K562 (cell line): ENCODE measurements around the gene AHI1. TPM values are rescaled to one million over a fixed set of nuclear protein-coding genes. Genes with fewer than 3 reads are reported as not detected.

Experiments
- ATAC-seq: fragments of 200-7000 bp; cut with Tn5 transposase; 3 replicates; pipeline ENCODE4 v1.9.1; 2020; ENCODE audit warnings: moderate library complexity
- Bru-seq: library from RNA; stranded (reverse); fragments of 400-500 nt; gene quantifications from one replicate; lab custom pipeline; 2021; lab: Mats Ljungman, UMichigan
- BruChase-seq, 2 experiments: library from RNA; stranded (reverse); fragments of 400-500 nt; gene quantifications; one replicate each; lab custom pipeline; 2021; lab: Mats Ljungman, UMichigan
- BruUV-seq: library from RNA; stranded (reverse); fragments of 400-500 nt; replicated peaks from 2 replicates; lab custom pipeline; 2021; lab: Mats Ljungman, UMichigan
- CTCF ChIA-PET: fragments of 300-600 bp; formaldehyde crosslinking; extraction: SDS; loops from one replicate; lab custom pipeline; 2021; ENCODE audit warnings: low intra/inter-chr PET ratio; lab: Yijun Ruan, JAX
- POLR2A ChIA-PET: fragments of 300-600, 350-650 bp; sonication (Branson Sonifier 250); formaldehyde crosslinking; extraction: SDS; loops from one replicate; lab custom pipeline; 2021; ENCODE audit warnings: antibody characterized with exemption, inconsistent platforms; lab: Yijun Ruan, JAX
- DNase-seq, 4 experiments: peaks; one replicate each; pipeline versions ENCODE4 v3.0.0 to v3.0.0-alpha.2; 2011 to 2018; ENCODE audit warnings: low spot score in 3 of 4, mixed read lengths in 3 of 4; ENCODE audit errors: extremely low read depth in 1 of 4
- FAIRE-seq: peaks from 2 replicates; lab custom pipeline; 2011; peaks lifted over from hg19 to GRCh38; lab: Jason Lieb, UNC
- H2AFZ ChIP-seq: 2 replicates; pipeline ENCODE4 v1.6.0; 2011; ENCODE audit warnings: low read depth, low read length, control low read depth, inconsistent platforms
- H3K27ac ChIP-seq: fragments of 200-600 bp; 3 replicates; pipeline ENCODE4 v1.8.0; 2011; ENCODE audit warnings: low read depth, mild to moderate bottlenecking, control low read depth, inconsistent platforms, low read length, moderate library complexity, mixed read lengths; ENCODE audit errors: extremely low read depth
- H3K27me3 ChIP-seq, 2 experiments: fragments of 300-600 bp in 1 of 2; 2 replicates in 1 of 2; 3 replicates in 1 of 2; pipeline versions ENCODE4 v1.6.0 to v1.8.0; 2011; ENCODE audit warnings: inconsistent platforms in 2 of 2, low read length in 2 of 2, mild to moderate bottlenecking in 1 of 2, mixed read lengths in 1 of 2, moderate library complexity in 1 of 2; ENCODE audit not compliant: control insufficient read depth in 2 of 2, insufficient read depth in 2 of 2
- H3K36me3 ChIP-seq: fragments of 300-600 bp; 3 replicates; pipeline ENCODE4 v1.8.0; 2011; ENCODE audit warnings: mild to moderate bottlenecking, low read length, inconsistent platforms; ENCODE audit not compliant: control insufficient read depth, insufficient read depth
- H3K4me1 ChIP-seq, 2 experiments: fragments of 200-600 bp in 1 of 2; replicated peaks in 1 of 2; 2 replicates in 1 of 2; 3 replicates in 1 of 2; pipeline versions ENCODE4 v1.5.1 to v1.8.0; 2011; ENCODE audit warnings: inconsistent platforms in 2 of 2, low read length in 2 of 2, mild to moderate bottlenecking in 1 of 2, mixed read lengths in 1 of 2, moderate library complexity in 1 of 2; ENCODE audit not compliant: control insufficient read depth in 2 of 2, insufficient read depth in 2 of 2
- H3K4me2 ChIP-seq: 2 replicates; pipeline ENCODE4 v1.6.1; 2011; ENCODE audit warnings: low read length, control low read depth, inconsistent platforms, mixed read lengths; ENCODE audit not compliant: insufficient read depth
- H3K4me3 ChIP-seq: fragments of 200-600 bp; sonication (generic), shearing (Covaris generic); 2 replicates; pipeline ENCODE4 v1.5.1; 2016; ENCODE audit warnings: control low read depth, inconsistent platforms
- H3K79me2 ChIP-seq: fragments of 200-600 bp; 3 replicates; pipeline ENCODE4 v1.8.0; 2011; ENCODE audit warnings: low read length, inconsistent platforms; ENCODE audit not compliant: control insufficient read depth, insufficient read depth
- H3K9ac ChIP-seq, 2 experiments: 2 replicates each; pipeline versions ENCODE4 v1.6.0 to v1.6.1; 2011; ENCODE audit warnings: low read depth in 2 of 2, low read length in 2 of 2, control low read depth in 1 of 2, inconsistent platforms in 1 of 2, mild to moderate bottlenecking in 1 of 2, mixed read lengths in 1 of 2; ENCODE audit not compliant: insufficient read depth in 1 of 2
- H3K9me1 ChIP-seq: one replicate; pipeline ENCODE4 v1.6.0; 2011; ENCODE audit warnings: inconsistent platforms, mild to moderate bottlenecking, low read length, moderate library complexity; ENCODE audit not compliant: control insufficient read depth, insufficient read depth
- H3K9me3 ChIP-seq: replicated peaks from 2 replicates; pipeline ENCODE4 v1.5.1; 2011; ENCODE audit warnings: low read depth, low read length, inconsistent platforms; ENCODE audit not compliant: control insufficient read depth, insufficient read depth
- H4K20me1 ChIP-seq: replicated peaks from 2 replicates; pipeline ENCODE4 v1.6.1; 2011; ENCODE audit warnings: low read length, inconsistent platforms, mixed read lengths; ENCODE audit not compliant: control insufficient read depth, insufficient read depth
- ATF1 ChIP-seq, 2 experiments: fragments of 450-650 bp in 1 of 2; IDR thresholded peaks; 2 replicates each; pipeline ENCODE4 v1.6.1; 2016; ENCODE audit warnings: missing compliant biosample characterization in 1 of 2, missing genetic modification characterization in 1 of 2
- HDAC3 ChIP-seq: fragments of 450-650 bp; IDR thresholded peaks from 2 replicates; pipeline ENCODE4 v1.6.1; 2018; ENCODE audit warnings: borderline replicate concordance, mild to moderate bottlenecking, moderate library complexity; ENCODE audit not compliant: partially characterized antibody
- RFX1 ChIP-seq: fragments of 450-650 bp; IDR thresholded peaks from 2 replicates; pipeline ENCODE4 v1.6.1; 2016; ENCODE audit warnings: mild to moderate bottlenecking, moderate library complexity
- WGBS: fragments of 100-300 bp; shearing (Covaris generic); methylation state at CpG from one replicate; pipeline ENCODE4 v1.1.6; 2016; ENCODE audit warnings: low coverage, mixed read lengths; ENCODE audit not compliant: insufficient coverage; ENCODE audit errors: missing lambda C conversion rate; 5-methylcytosine and 5-hydroxymethylcytosine counted together
- in situ Hi-C: fragments of 300-500 bp; cut with MboI; formaldehyde crosslinking; loops from 4 replicates; pipeline ENCODE4 v1.15.0; 2018; ENCODE audit warnings: inconsistent platforms, mixed read lengths
- intact Hi-C: fragments of 100-400 bp; cut with micrococcal nuclease; formaldehyde crosslinking; loops from 2 replicates; pipeline ENCODE4 v1.14.2; 2022
- long read RNA-seq, 3 experiments: library from polyadenylated mRNA in 2 of 3; library from RNA in 1 of 3; unstranded in 2 of 3; stranded (forward) in 1 of 3; transcript quantifications; one replicate each; pipeline ENCODE4 v2.0.0, GENCODE V29; 2019 to 2022
- polyA minus RNA-seq, 3 experiments: library from RNA; depleted of rRNA, polyadenylated mRNA; stranded (reverse); fragments of >200 nt; gene quantifications; 2 replicates each; pipeline ENCODE4 v1.2.3, GENCODE V29; 2011
- polyA plus RNA-seq, 8 experiments: library from polyadenylated mRNA; depleted of rRNA in 4 of 8; stranded (reverse) in 5 of 8; unstranded in 3 of 8; fragments of >200 nt; fragmentation: Nextera tagmentation in 2 of 8; fragmentation: Illumina TruSeq in 1 of 8; extraction: Ambion mirVana in 2 of 8; extraction: Trizol in 1 of 8; gene quantifications; 2 replicates each; pipeline versions ENCODE4 v1.2.1 to v1.2.3, GENCODE V29; 2011 to 2014; ENCODE audit warnings: inconsistent platforms in 1 of 8, missing spikeins in 1 of 8
- total RNA-seq, 7 experiments: library from RNA; depleted of rRNA in 6 of 7; stranded (reverse); fragments of >200 nt in 6 of 7; fragmentation: Illumina TruSeq in 2 of 7; extraction: Trizol in 2 of 7; gene quantifications; 2 replicates each; pipeline versions ENCODE4 v1.2.1 to v1.2.3, GENCODE V29; 2011 to 2021; ENCODE audit warnings: low replicate concordance in 1 of 7
- TF ChIP-seq, protein P1 (sequence below): fragments of 450-650 bp; IDR thresholded peaks from 2 replicates; pipeline ENCODE4 v1.6.1; 2016; ENCODE audit warnings: missing biosample characterization, missing genetic modification characterization
- TF ChIP-seq, protein P2 (sequence below), 3 experiments: fragments of 200-800 bp in 1 of 3; fragments of 250-450 bp in 1 of 3; fragments of 450-650 bp in 1 of 3; sonication (Bioruptor Pico) in 1 of 3; sonication (Bioruptor generic) in 1 of 3; formaldehyde crosslinking in 1 of 3; IDR thresholded peaks; 2 replicates each; pipeline versions ENCODE4 v1.6.1 to v1.8.0; 2016 to 2022; ENCODE audit warnings: mild to moderate bottlenecking in 2 of 3, missing genetic modification characterization in 2 of 3, missing compliant biosample characterization in 1 of 3, moderate library complexity in 1 of 3
- TF ChIP-seq, protein P3 (sequence below): sonication (generic); formaldehyde crosslinking; IDR thresholded peaks from 2 replicates; pipeline ENCODE4 v1.8.1; 2023; ENCODE audit warnings: mild to moderate bottlenecking, missing genetic modification reagents

AHI1 gene
- total RNA-seq (2011; cell fraction: chromatin; rRNA removed; ENCODE audit: low replicate concordance), result 51.8 and 267 TPM in 2 replicates
- 24.5 and 37.9 TPM in 2 replicates for total RNA-seq (2011; cell fraction: nucleolus; rRNA removed)
- 73.0 and 108 TPM in 2 replicates for total RNA-seq (2011; cell fraction: nucleoplasm; rRNA removed)
- 23.8 and 26.2 TPM in 2 replicates for total RNA-seq (2014; rRNA removed)
- 45.6 and 54.3 TPM in 2 replicates for total RNA-seq (2014; rRNA removed; fragmentation: Illumina TruSeq; extraction: Trizol)
- 37.1 and 41.1 TPM in 2 replicates for total RNA-seq (2015; rRNA removed; fragmentation: Illumina TruSeq; extraction: Trizol)
- 30.9 and 33.8 TPM in 2 replicates for total RNA-seq (2021)
- polyA plus RNA-seq (2011; rRNA removed), result 39.6 and 54.9 TPM in 2 replicates
- polyA plus RNA-seq (2011; cell fraction: cytosol; rRNA removed), result 6.8 and 11.1 TPM in 2 replicates
- polyA plus RNA-seq (2011; cell fraction: nucleus; rRNA removed), result 63.7 and 78.6 TPM in 2 replicates
- 19.1 and 23.8 TPM in 2 replicates for polyA plus RNA-seq (2012)
- polyA plus RNA-seq (2014; fragmentation: Illumina TruSeq; extraction: Trizol), result 30.0 and 34.8 TPM in 2 replicates
- polyA plus RNA-seq (2014; fragmentation: Nextera tagmentation; extraction: Ambion mirVana), result 10 to 100 TPM; 24.7 to 27.7 TPM
- 24.1 and 32.2 TPM in 2 replicates for polyA plus RNA-seq (2014; rRNA removed)
- 104 and 113 TPM in 2 replicates for polyA minus RNA-seq (2011; rRNA and poly(A)+ RNA removed)
- 19.1 and 22.9 TPM in 2 replicates for polyA minus RNA-seq (2011; cell fraction: cytosol; rRNA and poly(A)+ RNA removed)
- polyA minus RNA-seq (2011; cell fraction: nucleus; rRNA and poly(A)+ RNA removed), result 73.5 and 131 TPM in 2 replicates
- Bru-seq, nascent RNA, result percentile 74 among the genes with signal in this experiment
- percentile 73 among the genes with signal in this experiment for BruChase-seq, experiment 1, labeled RNA remaining after a 2-hour chase
- percentile 70 among the genes with signal in this experiment for BruChase-seq, experiment 2, labeled RNA remaining after a 6-hour chase
- long read RNA-seq, experiment 1, partial matches to known transcripts, result 35 of 56 reads
- long read RNA-seq, experiment 1, other reads (novel, unspliced or antisense), result 20 of 56 reads
- long read RNA-seq, experiment 2, partial matches to known transcripts, result 1 of 7 reads
- long read RNA-seq, experiment 2, other reads (novel, unspliced or antisense), result 6 of 7 reads
- long read RNA-seq, experiment 3, partial matches to known transcripts, result 19 of 23 reads
- long read RNA-seq, experiment 3, other reads (novel, unspliced or antisense), result 4 of 23 reads

- in situ Hi-C loops (no loop called here), intact Hi-C loops (loop anchor here (5.0 kb wide), 1 partner anchor 45 kb away; no protein-coding TSS in a partner anchor)
- no peaks in the 10 kb centered on the region for H3K9me1 ChIP-seq
- peak within 1 kb of the TSS; percentile 89 for H3K4me2 ChIP-seq
- no peaks in the 10 kb centered on the region for H3K27me3 ChIP-seq
- H3K9me3 ChIP-seq, result no peaks in the 10 kb centered on the region
- FAIRE-seq, result peak; percentile 75
- H3K4me1 ChIP-seq, result peaks cover 13 to 15% of the 10 kb centered on the region in 2 experiments
- peak within 1 kb of the TSS; percentile 99 for H2AFZ ChIP-seq
- WGBS, result under 1% methylated on average over 84 of the region's 85 CpGs
- peak within 1 kb of the TSS; percentile 77 for H3K4me3 ChIP-seq
- ATAC-seq, result peak; percentile 93
- peaks cover 40% of the 10 kb centered on the region for H3K79me2 ChIP-seq
- H4K20me1 ChIP-seq, result no peaks in the 10 kb centered on the region
- ChIA-PET CTCF (interaction anchor here (0.6 kb wide), 2 partner anchors 947 to 1327 kb away, joined by 3 read pairs; no protein-coding TSS in a partner anchor), POLR2A (interaction anchor here (0.6 to 2.0 kb wide), 12 partner anchors 11 to 830 kb away, joined by 3 to 6 read pairs (median 4); partner anchors contain the start of gene MTFR2)
- H3K27ac ChIP-seq, result peak within 1 kb of the TSS; percentile 88
- H3K36me3 ChIP-seq, result peaks cover 28% of the 10 kb centered on the region
- no TSS peak for BruUV-seq
- peak; percentile 94 to 99 (median 96) for DNase-seq
- H3K9ac ChIP-seq, result peak within 1 kb of the TSS; percentile 93 to 98
- TF ChIP-seq HDAC3 (no peak), RFX1 (peak; percentile 98), ATF1 (CRISPR knock-in tag; IDR thresholded peaks at IDR 0.05) (peak; percentile 80; the same call in 1 of the 2 replicates), ATF1 (tag; IDR thresholded peaks at IDR 0.05) (peak; percentile 99)
- TF ChIP-seq, protein P1, sequence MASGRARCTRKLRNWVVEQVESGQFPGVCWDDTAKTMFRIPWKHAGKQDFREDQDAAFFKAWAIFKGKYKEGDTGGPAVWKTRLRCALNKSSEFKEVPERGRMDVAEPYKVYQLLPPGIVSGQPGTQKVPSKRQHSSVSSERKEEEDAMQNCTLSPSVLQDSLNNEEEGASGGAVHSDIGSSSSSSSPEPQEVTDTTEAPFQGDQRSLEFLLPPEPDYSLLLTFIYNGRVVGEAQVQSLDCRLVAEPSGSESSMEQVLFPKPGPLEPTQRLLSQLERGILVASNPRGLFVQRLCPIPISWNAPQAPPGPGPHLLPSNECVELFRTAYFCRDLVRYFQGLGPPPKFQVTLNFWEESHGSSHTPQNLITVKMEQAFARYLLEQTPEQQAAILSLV (tag), result no peak
- TF ChIP-seq, protein P2, sequence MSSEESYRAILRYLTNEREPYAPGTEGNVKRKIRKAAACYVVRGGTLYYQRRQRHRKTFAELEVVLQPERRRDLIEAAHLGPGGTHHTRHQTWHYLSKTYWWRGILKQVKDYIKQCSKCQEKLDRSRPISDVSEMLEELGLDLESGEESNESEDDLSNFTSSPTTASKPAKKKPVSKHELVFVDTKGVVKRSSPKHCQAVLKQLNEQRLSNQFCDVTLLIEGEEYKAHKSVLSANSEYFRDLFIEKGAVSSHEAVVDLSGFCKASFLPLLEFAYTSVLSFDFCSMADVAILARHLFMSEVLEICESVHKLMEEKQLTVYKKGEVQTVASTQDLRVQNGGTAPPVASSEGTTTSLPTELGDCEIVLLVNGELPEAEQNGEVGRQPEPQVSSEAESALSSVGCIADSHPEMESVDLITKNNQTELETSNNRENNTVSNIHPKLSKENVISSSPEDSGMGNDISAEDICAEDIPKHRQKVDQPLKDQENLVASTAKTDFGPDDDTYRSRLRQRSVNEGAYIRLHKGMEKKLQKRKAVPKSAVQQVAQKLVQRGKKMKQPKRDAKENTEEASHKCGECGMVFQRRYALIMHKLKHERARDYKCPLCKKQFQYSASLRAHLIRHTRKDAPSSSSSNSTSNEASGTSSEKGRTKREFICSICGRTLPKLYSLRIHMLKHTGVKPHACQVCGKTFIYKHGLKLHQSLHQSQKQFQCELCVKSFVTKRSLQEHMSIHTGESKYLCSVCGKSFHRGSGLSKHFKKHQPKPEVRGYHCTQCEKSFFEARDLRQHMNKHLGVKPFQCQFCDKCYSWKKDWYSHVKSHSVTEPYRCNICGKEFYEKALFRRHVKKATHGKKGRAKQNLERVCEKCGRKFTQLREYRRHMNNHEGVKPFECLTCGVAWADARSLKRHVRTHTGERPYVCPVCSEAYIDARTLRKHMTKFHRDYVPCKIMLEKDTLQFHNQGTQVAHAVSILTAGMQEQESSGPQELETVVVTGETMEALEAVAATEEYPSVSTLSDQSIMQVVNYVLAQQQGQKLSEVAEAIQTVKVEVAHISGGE (CRISPR knock-in tag; IDR thresholded peaks at IDR 0.05), result 0 out of 6 replicates have a peak, but pooled peaks of 1 of the 3 experiments have one; percentile 53
- TF ChIP-seq, protein P3, sequence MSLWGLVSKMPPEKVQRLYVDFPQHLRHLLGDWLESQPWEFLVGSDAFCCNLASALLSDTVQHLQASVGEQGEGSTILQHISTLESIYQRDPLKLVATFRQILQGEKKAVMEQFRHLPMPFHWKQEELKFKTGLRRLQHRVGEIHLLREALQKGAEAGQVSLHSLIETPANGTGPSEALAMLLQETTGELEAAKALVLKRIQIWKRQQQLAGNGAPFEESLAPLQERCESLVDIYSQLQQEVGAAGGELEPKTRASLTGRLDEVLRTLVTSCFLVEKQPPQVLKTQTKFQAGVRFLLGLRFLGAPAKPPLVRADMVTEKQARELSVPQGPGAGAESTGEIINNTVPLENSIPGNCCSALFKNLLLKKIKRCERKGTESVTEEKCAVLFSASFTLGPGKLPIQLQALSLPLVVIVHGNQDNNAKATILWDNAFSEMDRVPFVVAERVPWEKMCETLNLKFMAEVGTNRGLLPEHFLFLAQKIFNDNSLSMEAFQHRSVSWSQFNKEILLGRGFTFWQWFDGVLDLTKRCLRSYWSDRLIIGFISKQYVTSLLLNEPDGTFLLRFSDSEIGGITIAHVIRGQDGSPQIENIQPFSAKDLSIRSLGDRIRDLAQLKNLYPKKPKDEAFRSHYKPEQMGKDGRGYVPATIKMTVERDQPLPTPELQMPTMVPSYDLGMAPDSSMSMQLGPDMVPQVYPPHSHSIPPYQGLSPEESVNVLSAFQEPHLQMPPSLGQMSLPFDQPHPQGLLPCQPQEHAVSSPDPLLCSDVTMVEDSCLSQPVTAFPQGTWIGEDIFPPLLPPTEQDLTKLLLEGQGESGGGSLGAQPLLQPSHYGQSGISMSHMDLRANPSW (CRISPR knock-in tag), result peak; percentile 96
Measured at GRCh38 chr6:135497412-135498184, at the start of gene AHI1. Gene AHI1 (minus strand): TSS chr6:135497740. CDS start chr6:135492237, 5,503 bp downstream.
